Measurements from ENCODE around the gene TDRD15. TPM values are rescaled to one million over a fixed set of nuclear protein-coding genes. Genes with fewer than 3 reads are reported as not detected.

The TDRD15 gene
- total and polyA plus RNA-seq, 2 of the 13 experiments (the other 11 are each of a cell fraction or from before 2014, with no cell fraction given): 0.12 to 0.29 TPM

- Histone ChIP-seq H3K4me1 (ENCODE audit: insufficient read depth, low read length) (peaks cover 63% of the 10 kb centered on the region), H3K4me3 (replicated peaks in 1 of 3; ENCODE audit: insufficient read depth in 1 of 3, low read depth in 2 of 3, low read length in 3 of 3) (no peak overlapping the region), H3K4me2 (ENCODE audit: low read depth, low read length) (no peak overlapping the region), H3K9ac (ENCODE audit: insufficient read depth, low read depth, low read length) (no peak overlapping the region), H3K27me3 (ENCODE audit: control insufficient read depth in 1 of 2, insufficient read depth in 2 of 2, low read length in 2 of 2) (no peaks in the 10 kb centered on the region), H3K36me3 (replicated peaks in 1 of 2; ENCODE audit: control insufficient read depth in 1 of 2, insufficient read depth in 2 of 2, low read length in 2 of 2) (no peaks in the 10 kb centered on the region), H2AFZ (ENCODE audit: low read length) (no peak overlapping the region), H4K20me1 (ENCODE audit: insufficient read depth, low read length) (no peaks in the 10 kb centered on the region), H3K27ac (ENCODE audit: extremely low read length, insufficient read depth, low read length) (no peak overlapping the region), H3K9me3 (ENCODE audit: low read length) (no peaks in the 10 kb centered on the region), H3K79me2 (ENCODE audit: insufficient read depth, low read length) (no peaks in the 10 kb centered on the region)
- peak; percentile 28 for DNase-seq (ENCODE audit: low spot score)
- intact Hi-C loops (cut with micrococcal nuclease; ENCODE audit: unreplicated experiment): no loop called here
- POLR2A ChIA-PET: interaction anchor here (0.9 to 6.4 kb wide), 4 partner anchors 60 to 87 kb away, joined by 3 to 50 read pairs (median 12); no protein-coding TSS in a partner anchor
- TF ChIP-seq TEAD3 (CRISPR knock-in tag; optimal IDR thresholded peaks at IDR 0.05; ENCODE audit: borderline replicate concordance) (peak; percentile 23), HMG20A (CRISPR knock-in tag; IDR thresholded peaks at IDR 0.05; ENCODE audit: borderline replicate concordance) (no peak), HMGA1 (CRISPR knock-in tag; conservative IDR thresholded peaks at IDR 0.05) (no peak), CBFB (CRISPR knock-in tag; IDR thresholded peaks at IDR 0.05) (peak; percentile 77; the same call in 1 of the 2 replicates)
- no TSS peak for BruUV-seq (replicated peaks)
- ATAC-seq: no peak
- CTCF ChIA-PET (ENCODE audit: low intra/inter-chr PET ratio, low total read pairs): no interaction called here
- 100% methylated on average over 1 of the region's 1 CpG for WGBS (ENCODE audit: low lambda C conversion rate)
- no peak for FAIRE-seq
- in situ Hi-C loops (cut with HindIII; ENCODE audit: extremely low pct_ligation_motif_present, low pct_unique_long_range_greater_than_20kb): no loop called here
Measured at GRCh38 chr2:21098294-21098693, 25.5 kb upstream of the TDRD15 start.

- CTCF ChIA-PET (ENCODE audit: low intra/inter-chr PET ratio, low total read pairs): no interaction called here
- peak; percentile 54; the same call in 1 of the 2 replicates for TF ChIP-seq NFE2L2 (IDR thresholded peaks at IDR 0.05; ENCODE audit: low read length)
- TF ChIP-seq TERF1 (CRISPR knock-in tag; IDR thresholded peaks at IDR 0.05): no peak
- no peak for TF ChIP-seq ZNF329 (CRISPR knock-in tag; IDR thresholded peaks at IDR 0.05; ENCODE audit: low read depth)
- no peak for TF ChIP-seq ZNF775 (CRISPR knock-in tag; IDR thresholded peaks at IDR 0.05; ENCODE audit: borderline replicate concordance)
- peak; percentile 47 for TF ChIP-seq MAFF (IDR thresholded peaks at IDR 0.05; ENCODE audit: low read depth, low read length)
- peak; percentile 14; the same call in 1 of the 2 replicates for TF ChIP-seq NR2C2 (CRISPR knock-in tag; IDR thresholded peaks at IDR 0.05; ENCODE audit: borderline replicate concordance)
- TF ChIP-seq SETDB1 (CRISPR knock-in tag; IDR thresholded peaks at IDR 0.05; ENCODE audit: borderline replicate concordance): no peak
- no peak for TF ChIP-seq GTF2F1 (IDR thresholded peaks at IDR 0.05; ENCODE audit: low read length)
- TF ChIP-seq, protein P1, sequence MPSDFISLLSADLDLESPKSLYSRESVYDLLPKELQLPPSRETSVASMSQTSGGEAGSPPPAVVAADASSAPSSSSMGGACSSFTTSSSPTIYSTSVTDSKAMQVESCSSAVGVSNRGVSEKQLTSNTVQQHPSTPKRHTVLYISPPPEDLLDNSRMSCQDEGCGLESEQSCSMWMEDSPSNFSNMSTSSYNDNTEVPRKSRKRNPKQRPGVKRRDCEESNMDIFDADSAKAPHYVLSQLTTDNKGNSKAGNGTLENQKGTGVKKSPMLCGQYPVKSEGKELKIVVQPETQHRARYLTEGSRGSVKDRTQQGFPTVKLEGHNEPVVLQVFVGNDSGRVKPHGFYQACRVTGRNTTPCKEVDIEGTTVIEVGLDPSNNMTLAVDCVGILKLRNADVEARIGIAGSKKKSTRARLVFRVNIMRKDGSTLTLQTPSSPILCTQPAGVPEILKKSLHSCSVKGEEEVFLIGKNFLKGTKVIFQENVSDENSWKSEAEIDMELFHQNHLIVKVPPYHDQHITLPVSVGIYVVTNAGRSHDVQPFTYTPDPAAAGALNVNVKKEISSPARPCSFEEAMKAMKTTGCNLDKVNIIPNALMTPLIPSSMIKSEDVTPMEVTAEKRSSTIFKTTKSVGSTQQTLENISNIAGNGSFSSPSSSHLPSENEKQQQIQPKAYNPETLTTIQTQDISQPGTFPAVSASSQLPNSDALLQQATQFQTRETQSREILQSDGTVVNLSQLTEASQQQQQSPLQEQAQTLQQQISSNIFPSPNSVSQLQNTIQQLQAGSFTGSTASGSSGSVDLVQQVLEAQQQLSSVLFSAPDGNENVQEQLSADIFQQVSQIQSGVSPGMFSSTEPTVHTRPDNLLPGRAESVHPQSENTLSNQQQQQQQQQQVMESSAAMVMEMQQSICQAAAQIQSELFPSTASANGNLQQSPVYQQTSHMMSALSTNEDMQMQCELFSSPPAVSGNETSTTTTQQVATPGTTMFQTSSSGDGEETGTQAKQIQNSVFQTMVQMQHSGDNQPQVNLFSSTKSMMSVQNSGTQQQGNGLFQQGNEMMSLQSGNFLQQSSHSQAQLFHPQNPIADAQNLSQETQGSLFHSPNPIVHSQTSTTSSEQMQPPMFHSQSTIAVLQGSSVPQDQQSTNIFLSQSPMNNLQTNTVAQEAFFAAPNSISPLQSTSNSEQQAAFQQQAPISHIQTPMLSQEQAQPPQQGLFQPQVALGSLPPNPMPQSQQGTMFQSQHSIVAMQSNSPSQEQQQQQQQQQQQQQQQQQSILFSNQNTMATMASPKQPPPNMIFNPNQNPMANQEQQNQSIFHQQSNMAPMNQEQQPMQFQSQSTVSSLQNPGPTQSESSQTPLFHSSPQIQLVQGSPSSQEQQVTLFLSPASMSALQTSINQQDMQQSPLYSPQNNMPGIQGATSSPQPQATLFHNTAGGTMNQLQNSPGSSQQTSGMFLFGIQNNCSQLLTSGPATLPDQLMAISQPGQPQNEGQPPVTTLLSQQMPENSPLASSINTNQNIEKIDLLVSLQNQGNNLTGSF (CRISPR knock-in tag; IDR thresholded peaks at IDR 0.05): no peak
Measured at GRCh38 chr2:21099281-21099907, 24.4 kb upstream of the TDRD15 start.

More at GRCh38 chr2:21099281-21099907, 24.4 kb upstream of the TDRD15 start:
- Histone ChIP-seq H2AFZ (ENCODE audit: low read length) (no peak overlapping the region), H3K9ac (ENCODE audit: insufficient read depth, low read depth, low read length) (no peak overlapping the region), H4K20me1 (ENCODE audit: insufficient read depth, low read length) (no peaks in the 10 kb centered on the region), H3K9me3 (ENCODE audit: low read length) (no peaks in the 10 kb centered on the region), H3K27me3 (ENCODE audit: control insufficient read depth in 1 of 2, insufficient read depth in 2 of 2, low read length in 2 of 2) (no peaks in the 10 kb centered on the region), H3K4me2 (ENCODE audit: low read depth, low read length) (no peak overlapping the region), H3K27ac (ENCODE audit: extremely low read length, insufficient read depth, low read length) (no peak overlapping the region), H3K4me1 (ENCODE audit: insufficient read depth, low read length) (peaks cover 71% of the 10 kb centered on the region), H3K36me3 (replicated peaks in 1 of 2; ENCODE audit: control insufficient read depth in 1 of 2, insufficient read depth in 2 of 2, low read length in 2 of 2) (no peaks in the 10 kb centered on the region), H3K4me3 (replicated peaks in 1 of 3; ENCODE audit: insufficient read depth in 1 of 3, low read depth in 2 of 3, low read length in 3 of 3) (no peak overlapping the region), H3K79me2 (ENCODE audit: insufficient read depth, low read length) (no peaks in the 10 kb centered on the region)
- POLR2A ChIA-PET: interaction anchor here (1.0 to 6.4 kb wide), 3 partner anchors 62 to 88 kb away, joined by 3 to 50 read pairs (median 22); no protein-coding TSS in a partner anchor
- 91% methylated on average over 5 of the region's 5 CpGs for WGBS (ENCODE audit: low lambda C conversion rate)
- intact Hi-C loops (cut with micrococcal nuclease; ENCODE audit: unreplicated experiment): no loop called here
- ATAC-seq (no peak), FAIRE-seq (peak; percentile 12), DNase-seq (ENCODE audit: low spot score) (peak; percentile 12)
- in situ Hi-C loops (cut with HindIII; ENCODE audit: extremely low pct_ligation_motif_present, low pct_unique_long_range_greater_than_20kb): no loop called here
- BruUV-seq (replicated peaks): no TSS peak

Data from HepG2 (cell line).